ENCODE data around the gene CAPSL.
"Not testable (repeated sequence)": the region's sequence is repeated elsewhere in the genome, so short reads cannot be mapped to it uniquely, and the experiment has no call there.

CAPSL gene

GRCh38 chr5:35904443-35905132 is 33.8 kb downstream of the CAPSL start:
- no peak for DNase-seq (ENCODE audit: low read depth in 2 of 2)

- no peak for DNase-seq (ENCODE audit: low read depth in 2 of 2)
Measured at GRCh38 chr5:35903631-35904203, 34.7 kb downstream of the CAPSL start.

GRCh38 chr5:35902046-35902672 is 36.3 kb downstream of the CAPSL start:
- DNase-seq (ENCODE audit: low read depth in 2 of 2): no peak

- no peak for DNase-seq (ENCODE audit: low read depth in 2 of 2)
Measured at GRCh38 chr5:35900972-35901695, 37.3 kb downstream of the CAPSL start.

- no peak for DNase-seq (ENCODE audit: low read depth in 2 of 2)
Measured at GRCh38 chr5:35899800-35900199, 38.6 kb downstream of the CAPSL start.

- DNase-seq (ENCODE audit: low read depth in 2 of 2): no peak
Measured at GRCh38 chr5:35898952-35899660, 39.3 kb downstream of the CAPSL start.

- no peak for DNase-seq (ENCODE audit: low read depth in 2 of 2)
Measured at GRCh38 chr5:35894131-35894530, 44.3 kb downstream of the CAPSL start.

- DNase-seq (ENCODE audit: low read depth in 2 of 2): not testable (repeated sequence)
Measured at GRCh38 chr5:35892799-35893198, 45.6 kb downstream of the CAPSL start.

GRCh38 chr5:35890021-35891020 is 48.1 kb downstream of the CAPSL start:
- no peak for DNase-seq (ENCODE audit: low read depth in 2 of 2)

GRCh38 chr5:35887321-35888100 is 50.9 kb downstream of the CAPSL start:
- DNase-seq (ENCODE audit: low read depth in 2 of 2): no peak

- no peak for DNase-seq (ENCODE audit: low read depth in 2 of 2)
Measured at GRCh38 chr5:35886381-35886780, 52.0 kb downstream of the CAPSL start.

GRCh38 chr5:35884773-35885172 is 53.6 kb downstream of the CAPSL start:
- DNase-seq (ENCODE audit: low read depth in 2 of 2): no peak

- no peak for DNase-seq (ENCODE audit: low read depth in 2 of 2)
Measured at GRCh38 chr5:35884191-35884769, 54.1 kb downstream of the CAPSL start.

GRCh38 chr5:35881758-35882157 is 56.7 kb downstream of the CAPSL start:
- DNase-seq (ENCODE audit: low read depth in 2 of 2): no peak

GRCh38 chr5:35880156-35880555 is 58.3 kb downstream of the CAPSL start:
- no peak for DNase-seq (ENCODE audit: low read depth in 2 of 2)

- DNase-seq (ENCODE audit: low read depth in 2 of 2): no peak
Measured at GRCh38 chr5:35879649-35880048, 58.8 kb downstream of the CAPSL start.

- no peak for DNase-seq (ENCODE audit: low read depth in 2 of 2)
Measured at GRCh38 chr5:35879096-35879495, 59.3 kb downstream of the CAPSL start.

GRCh38 chr5:35878079-35878478 is 60.3 kb downstream of the CAPSL start:
- DNase-seq (ENCODE audit: low read depth in 2 of 2): no peak

- DNase-seq (ENCODE audit: low read depth in 2 of 2): no peak
Measured at GRCh38 chr5:35877655-35878054, 60.8 kb downstream of the CAPSL start.

- no peak for DNase-seq (ENCODE audit: low read depth in 2 of 2)
Measured at GRCh38 chr5:35876922-35877321, 61.5 kb downstream of the CAPSL start.
